Measurements from ENCODE around the gene LARP4.

DNA sequence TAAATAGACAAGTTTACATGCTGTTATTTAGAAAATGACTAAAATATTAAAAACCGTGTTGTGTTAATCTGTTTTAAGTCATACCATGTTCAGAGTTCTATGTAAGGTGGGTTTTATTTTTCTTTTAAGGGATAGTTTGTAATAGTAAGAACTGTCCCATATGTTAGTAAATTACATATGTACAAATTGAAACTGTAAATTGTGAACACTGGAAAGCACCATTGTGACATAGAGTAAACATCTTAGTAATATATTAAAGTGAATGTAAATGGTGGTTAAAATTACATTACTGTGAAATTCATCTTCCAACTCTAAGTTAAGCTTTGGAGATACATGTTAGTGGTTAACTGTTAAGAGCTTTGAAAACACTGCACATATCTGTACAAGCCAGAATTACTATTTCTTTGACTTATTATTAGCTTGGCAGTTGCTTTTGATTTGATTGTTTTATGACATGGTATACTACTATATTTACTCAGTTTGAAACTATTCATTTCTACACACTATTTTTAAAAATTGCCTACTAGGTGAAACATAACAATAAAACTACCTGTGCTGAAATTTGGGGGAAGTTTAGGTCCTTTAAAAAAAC lies 76.7 kb downstream of the LARP4 start:
- TF ChIP-seq RAD21 (IDR thresholded peaks at IDR 0.05; ENCODE audit: low read length) = no peak
- no peak for TF ChIP-seq CTCF (conservative IDR thresholded peaks at IDR 0.05; ENCODE audit: low read depth, low read length)
- no peak for TF ChIP-seq FOS (IDR thresholded peaks at IDR 0.05; ENCODE audit: low read depth, low read length)
- TF ChIP-seq POLR2A (IDR thresholded peaks at IDR 0.05; ENCODE audit: low read depth, low read length) = no peak
- TF ChIP-seq USF2 (IDR thresholded peaks at IDR 0.05; ENCODE audit: low read depth, low read length) = no peak
- no peak for TF ChIP-seq MAZ (IDR thresholded peaks at IDR 0.05; ENCODE audit: borderline replicate concordance, low read depth, low read length)
- TF ChIP-seq RCOR1 (IDR thresholded peaks at IDR 0.05; ENCODE audit: insufficient replicate concordance, low read length) = no peak
- no peak for TF ChIP-seq SMC3 (IDR thresholded peaks at IDR 0.05; ENCODE audit: low read depth, low read length)
- TF ChIP-seq BHLHE40 (IDR thresholded peaks at IDR 0.05; ENCODE audit: low read depth, low read length) = no peak
- TF ChIP-seq MXI1 (IDR thresholded peaks at IDR 0.05; ENCODE audit: borderline replicate concordance, low read depth, low read length) = no peak
- TF ChIP-seq MAFK (IDR thresholded peaks at IDR 0.05; ENCODE audit: low read depth, low read length) = no peak
- no peak for TF ChIP-seq NFE2L2 (IDR thresholded peaks at IDR 0.05; ENCODE audit: low read depth, low read length)
- no peak for TF ChIP-seq CEBPB (IDR thresholded peaks at IDR 0.05; ENCODE audit: low read depth, low read length)

Measured in IMR-90 (cell line).